ENCODE data around the gene PADI4.
"Not testable (repeated sequence)": the region's sequence is repeated elsewhere in the genome, so short reads cannot be mapped to it uniquely, and the experiment has no call there.

Gene PADI4

DNA sequence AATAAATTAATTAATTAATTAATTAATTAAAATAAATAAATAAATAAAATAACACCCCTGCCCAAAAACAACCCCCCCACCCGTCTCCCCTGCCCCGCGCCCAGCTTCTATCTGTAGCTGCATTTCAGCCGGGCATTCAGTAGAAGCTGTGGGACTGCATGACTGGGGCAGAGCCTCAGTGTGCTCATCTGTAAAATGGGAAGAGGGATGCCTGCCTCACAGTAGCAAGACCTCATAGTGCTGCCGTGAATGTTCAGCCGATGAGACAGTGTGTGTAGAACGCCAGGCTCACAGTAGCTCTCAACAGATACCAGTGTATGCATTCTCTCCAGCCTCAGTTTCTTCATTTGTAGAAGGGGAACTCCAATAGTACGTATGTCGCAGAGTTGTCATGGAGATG, 8.7 kb downstream of the PADI4 start:
- DNase-seq: no peak

DNA sequence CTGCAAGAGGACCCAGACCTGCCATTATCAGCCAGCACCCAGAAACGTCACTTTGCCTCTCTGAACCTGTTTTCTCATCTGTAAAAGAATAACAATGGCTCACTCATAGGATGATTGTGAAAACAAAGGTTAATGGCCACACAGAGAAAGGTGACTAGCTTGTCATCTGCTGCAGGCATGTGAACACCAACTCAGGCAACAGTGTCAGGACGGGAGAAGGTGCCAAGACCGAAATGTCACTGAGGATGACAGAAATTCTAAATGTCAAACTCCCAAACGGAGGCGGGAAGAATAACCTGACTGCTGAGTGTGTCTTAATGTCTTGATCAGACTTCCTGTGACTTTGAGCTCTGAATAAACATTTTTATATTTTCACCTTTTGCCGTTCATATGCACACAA, 10.3 kb downstream of the PADI4 start:
- DNase-seq: no peak

DNA sequence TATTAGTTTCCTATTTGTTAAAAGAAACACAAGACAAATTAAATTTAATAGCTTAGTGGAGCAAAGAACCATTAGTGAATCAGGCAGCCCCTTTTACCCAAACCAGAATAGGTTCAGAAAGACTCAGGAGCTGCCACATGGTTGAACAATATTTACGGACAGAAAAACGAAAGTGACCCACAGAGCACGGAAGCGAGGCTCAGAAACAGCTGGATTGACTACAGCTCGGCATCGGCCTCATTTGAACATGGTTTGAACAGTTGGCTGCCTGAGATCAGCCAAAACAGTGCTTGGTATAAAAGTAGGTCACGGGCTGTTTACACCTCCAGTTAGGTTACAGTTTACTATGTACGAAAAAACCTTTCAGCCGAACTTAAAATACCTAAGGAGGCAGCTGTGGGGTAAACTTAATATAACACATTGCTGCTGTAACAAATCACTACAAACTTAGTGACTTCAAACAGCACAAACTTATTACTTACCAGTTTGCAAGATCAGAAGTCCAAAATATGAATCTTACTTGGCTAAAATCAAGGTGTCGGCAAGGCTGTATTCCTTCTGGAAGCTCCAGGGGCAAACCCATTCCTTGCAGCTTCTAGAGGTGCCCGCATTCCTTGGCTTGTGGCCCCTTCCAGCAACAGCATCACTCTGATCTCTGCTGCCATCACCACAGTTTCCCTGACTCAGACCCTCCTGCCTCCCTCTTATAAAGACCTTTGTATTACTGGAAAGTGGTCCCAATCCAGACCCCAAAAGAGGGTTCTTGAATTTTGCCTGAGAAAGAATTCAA, 11.8 kb downstream of the PADI4 start:
- no peak for DNase-seq

DNA sequence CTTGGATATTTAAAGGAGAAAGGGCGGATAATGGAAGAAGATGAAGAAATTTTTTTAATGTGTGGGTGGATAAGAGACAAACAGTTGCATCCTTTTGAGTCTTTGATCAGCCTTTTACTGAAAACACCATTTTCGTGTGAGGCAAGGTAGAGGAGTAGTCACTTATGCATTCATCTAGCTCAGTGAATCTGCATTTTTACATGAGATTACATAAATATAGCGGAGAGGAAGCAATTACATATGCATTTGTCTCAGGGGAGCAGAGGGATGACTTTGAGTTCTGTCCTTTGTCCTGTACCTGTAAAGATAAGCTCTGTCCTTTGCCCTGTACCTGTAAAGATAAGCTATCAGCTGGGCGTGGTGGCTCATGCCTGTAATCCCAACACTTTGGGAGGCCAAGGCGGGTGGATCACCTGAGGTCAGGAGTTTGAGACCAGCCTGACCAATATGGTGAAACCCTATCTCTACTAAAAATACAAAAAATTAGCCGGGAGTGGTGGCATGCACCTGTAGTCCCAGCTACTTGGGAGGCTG, 13.9 kb downstream of the PADI4 start:
- DNase-seq: not testable (repeated sequence)

DNA sequence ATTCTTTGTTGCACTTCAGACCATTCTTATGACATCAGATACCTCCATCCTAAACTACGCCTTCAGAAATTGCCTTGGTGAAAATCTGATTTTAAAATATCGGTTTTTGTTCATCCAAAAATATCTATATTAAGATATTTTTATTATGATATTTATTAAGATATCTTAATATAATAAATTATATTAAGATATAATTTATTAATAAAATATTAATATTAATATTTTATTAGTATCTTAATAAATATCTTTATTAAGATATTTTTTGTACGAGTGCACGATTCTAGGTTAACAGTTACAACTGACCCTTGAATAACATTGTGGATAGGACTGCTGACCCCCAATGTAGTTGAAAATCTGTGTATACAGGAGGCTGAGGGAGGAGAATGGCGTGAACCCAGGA, 20.9 kb downstream of the PADI4 start:
- DNase-seq: no peak

DNA sequence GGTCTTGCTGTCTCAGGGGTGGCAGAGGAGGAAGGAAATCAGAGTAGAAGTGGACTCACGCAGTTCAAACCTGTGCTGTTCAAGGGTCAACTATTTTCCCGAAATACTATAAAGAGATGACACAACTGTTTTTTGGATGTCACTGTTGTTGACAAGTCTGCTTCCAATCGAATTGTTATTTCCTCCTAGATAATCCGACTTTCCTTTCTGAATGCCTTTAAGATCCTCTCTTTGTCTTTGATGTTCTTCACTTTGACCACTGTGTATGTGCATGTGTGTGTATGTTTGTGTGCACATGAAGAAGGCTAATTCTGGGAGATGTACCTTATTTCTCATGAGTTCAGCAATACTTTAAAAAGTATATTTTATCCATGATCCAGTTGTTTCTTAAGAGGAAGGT, 21.6 kb downstream of the PADI4 start:
- no peak for DNase-seq

DNA sequence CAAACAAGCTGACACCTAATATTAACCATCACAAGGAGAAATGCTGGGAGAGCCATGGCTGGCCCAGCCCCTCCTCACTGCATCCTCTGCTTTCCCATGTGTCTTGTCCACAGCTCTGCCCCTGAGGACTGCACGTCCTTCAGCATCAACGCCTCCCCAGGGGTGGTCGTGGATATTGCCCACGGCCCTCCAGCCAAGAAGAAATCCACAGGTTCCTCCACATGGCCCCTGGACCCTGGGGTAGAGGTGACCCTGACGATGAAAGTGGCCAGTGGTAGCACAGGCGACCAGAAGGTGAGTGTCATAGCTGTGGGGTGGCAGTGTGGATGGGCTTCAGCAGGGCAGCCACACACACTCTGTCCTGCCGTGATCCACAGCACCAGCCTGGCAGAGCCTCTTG, 22.9 kb downstream of the PADI4 start:
- DNase-seq: no peak

DNA sequence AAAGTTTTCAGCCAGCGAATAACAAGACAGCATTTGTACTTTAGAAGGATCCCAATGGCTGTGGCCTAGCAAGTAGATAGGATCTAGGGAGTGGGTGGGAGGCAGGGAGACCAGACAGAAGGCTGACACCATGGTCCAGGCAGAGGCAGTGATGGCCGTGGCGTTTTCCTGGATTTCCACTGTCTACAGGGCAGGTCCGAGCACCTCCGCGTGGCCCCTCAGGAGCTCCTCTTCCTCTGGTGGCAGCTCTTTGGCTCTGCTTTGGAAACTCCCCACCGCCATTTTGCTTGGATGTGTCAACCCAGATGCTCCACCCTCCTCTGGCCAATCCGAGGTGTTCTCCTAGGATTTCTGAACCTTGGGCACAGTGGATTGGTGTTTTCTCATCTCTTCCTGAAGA, 25.1 kb downstream of the PADI4 start:
- DNase-seq: no peak

DNA sequence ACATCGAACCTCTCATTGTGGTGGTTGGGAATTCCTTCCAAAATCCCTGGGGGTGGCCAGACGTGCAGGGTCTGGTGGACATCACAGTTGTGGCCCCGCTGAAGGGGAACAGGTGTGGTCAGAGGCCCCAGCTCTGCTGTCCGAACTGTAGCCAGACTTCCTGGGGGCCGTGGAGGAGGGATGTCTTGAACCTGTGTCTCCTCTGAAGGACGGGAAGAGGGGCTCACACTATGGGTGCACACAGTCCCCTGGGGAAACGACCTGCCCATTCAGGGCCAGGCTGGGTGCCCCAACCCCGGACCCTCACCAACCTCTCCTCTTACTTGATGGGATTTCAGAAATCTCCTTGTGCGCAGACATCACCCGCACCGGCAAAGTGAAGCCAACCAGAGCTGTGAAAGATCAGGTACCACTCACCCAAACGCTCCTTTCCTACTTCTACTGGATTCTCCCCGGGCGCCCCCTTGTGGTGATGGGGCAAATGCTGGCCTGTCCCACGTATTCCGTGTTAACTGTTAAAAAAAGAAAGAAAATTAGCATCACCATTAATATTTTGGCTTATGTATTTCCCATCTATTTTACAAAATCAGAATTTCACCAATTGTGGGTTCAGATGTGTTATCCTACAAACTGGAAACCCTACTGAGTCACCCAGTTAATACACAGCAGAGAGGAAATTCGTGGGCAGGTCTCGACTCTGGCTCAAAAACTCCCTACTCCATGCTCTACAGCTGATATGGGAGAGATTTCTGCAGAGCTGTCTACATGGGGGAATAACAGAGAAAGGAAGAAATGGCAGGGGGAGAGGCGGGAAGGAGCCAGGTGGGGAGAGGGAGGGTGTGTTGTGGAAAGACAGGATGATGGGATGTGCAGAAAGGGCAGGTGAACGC, 28.1 kb downstream of the PADI4 start:
- DNase-seq: peak; percentile 41

DNA sequence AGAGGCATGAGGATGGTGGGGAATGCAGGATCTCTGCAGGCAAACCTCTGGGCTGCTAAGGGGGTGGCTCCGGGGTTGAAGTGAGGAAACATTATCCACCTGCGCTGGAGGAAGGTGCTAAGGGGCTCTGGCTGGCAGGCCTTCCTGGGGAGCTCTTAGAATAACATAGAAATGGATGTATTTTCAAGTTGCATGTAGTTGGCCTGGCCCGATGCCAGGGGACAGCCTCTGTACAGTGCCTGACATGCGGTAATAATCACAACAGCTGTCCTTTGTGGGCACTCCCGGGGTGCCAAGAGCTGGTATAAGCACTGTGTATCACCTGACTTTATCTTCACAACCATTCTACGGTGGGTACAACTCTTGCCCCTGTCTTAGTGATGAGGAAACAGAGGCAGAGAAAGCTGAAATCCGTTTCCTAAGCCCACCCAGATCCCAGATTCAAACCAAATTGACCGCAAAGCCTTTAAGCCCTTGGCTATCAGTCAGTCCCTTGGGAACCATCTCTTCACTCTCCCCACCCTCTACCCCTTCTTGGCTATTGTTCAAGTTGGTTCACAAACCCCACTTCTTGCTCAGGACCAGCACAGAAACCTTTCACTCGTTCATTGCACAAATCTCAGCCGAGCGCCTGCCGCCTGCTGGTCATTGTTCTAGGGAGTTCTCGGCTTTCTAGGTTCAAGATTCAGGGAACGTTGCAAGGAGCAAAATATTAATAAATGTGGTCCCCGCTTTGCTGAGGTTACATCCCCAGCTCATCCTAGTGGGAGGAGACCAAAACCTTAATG, 30.9 kb downstream of the PADI4 start:
- no peak for DNase-seq

DNA sequence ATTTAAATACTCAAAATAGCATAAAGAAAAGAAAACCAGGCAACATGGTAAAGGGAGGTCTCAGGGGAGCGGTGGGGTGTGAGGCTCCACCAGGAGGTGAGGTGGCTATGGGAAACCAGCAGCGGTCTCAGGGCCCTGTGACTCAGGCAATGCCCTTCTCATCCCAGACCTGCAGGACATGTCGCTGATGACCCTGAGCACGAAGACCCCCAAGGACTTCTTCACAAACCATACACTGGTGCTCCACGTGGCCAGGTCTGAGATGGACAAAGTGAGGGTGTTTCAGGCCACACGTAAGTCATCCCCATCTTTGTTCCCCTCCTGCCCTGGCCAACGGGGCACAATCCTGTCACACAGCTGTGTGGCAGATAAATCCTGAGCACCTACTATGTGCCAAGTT, 31.5 kb downstream of the PADI4 start:
- DNase-seq: no peak

DNA sequence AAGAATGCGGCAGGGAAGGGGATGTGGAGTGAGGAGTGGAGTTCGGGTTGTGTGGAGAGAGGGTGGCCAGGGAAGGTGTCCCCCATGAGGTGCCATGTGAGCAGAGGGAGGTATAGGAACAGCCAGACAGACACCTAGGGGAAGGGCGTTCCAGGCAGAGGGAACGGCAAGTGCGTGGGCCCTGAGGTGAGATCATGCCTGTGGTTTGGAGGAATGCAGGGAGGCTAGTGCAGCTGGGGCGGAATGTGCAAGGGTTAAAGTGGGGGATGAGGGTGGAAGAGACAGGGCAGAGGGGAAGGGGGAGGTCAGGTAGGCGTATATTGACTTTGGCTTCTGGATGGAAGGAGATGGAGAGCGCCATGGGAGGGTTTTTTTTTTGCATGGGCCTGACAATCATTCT, 32.4 kb downstream of the PADI4 start:
- no peak for DNase-seq

DNA sequence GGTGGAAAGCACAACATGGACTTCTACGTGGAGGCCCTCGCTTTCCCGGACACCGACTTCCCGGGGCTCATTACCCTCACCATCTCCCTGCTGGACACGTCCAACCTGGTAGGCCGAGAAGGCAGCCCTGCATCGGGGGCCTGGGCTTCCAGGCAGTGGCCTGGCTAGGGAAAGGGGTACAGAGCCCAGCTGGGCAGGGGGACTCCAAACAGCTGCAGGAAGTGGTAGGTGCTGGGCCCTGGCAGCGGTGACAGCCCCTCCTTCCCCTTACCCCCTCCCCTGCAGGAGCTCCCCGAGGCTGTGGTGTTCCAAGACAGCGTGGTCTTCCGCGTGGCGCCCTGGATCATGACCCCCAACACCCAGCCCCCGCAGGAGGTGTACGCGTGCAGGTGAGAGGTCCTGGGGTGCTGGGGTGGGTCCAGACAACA, 34.0 kb downstream of the PADI4 start:
- DNase-seq: no peak

DNA sequence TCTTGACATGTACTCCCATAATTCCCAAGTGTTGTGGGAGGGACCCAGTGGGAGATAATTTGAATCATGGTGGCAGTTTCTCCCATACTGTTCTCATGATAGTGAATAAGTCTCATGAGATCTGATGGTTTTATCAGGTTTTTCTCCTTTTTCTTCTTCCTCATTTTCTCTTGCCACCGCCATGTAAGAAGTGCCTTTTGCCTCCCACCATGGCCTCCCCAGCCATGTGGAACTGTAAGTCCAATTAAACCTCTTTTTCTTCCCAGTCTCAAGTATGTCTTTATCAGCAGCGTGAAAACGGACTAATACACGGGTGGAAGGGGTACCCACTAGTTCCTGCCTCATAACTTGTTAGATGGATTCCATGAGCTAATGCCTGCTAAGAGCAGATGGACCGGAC, 37.5 kb downstream of the PADI4 start:
- not testable (repeated sequence) for DNase-seq

DNA sequence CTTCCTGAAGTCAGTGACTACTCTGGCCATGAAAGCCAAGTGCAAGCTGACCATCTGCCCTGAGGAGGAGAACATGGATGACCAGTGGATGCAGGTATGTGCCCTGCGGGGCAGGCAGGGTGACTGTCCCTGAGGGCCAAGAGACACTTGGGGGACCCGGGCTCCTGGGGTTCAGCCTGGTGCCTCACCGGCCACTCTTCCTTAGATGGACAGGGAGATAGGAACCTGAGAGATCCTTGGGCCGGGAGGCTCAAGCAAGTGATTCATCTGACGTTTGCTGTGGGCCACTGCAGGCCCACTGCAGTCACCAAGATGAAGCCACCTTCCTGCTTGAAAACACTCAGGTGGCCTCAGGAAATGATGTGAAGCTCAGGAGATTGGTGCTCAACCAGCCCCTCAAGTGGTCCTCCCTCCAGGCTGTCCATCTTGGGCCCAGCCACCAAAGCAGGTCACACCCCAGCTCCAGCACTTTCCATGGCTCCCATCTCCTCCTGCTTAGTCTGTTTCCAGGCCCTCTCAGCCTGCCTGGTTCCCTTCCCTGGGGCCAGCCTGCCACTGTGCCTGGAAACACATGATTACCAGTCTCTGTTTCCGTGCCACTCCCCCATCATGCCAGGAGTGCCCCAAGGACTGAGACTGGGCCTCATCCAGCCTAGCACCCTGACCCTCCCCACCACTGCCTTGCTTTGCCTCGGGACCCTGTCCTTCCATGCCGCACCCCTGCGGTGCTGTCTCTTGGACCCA, 38.2 kb downstream of the PADI4 start:
- no peak for DNase-seq

DNA sequence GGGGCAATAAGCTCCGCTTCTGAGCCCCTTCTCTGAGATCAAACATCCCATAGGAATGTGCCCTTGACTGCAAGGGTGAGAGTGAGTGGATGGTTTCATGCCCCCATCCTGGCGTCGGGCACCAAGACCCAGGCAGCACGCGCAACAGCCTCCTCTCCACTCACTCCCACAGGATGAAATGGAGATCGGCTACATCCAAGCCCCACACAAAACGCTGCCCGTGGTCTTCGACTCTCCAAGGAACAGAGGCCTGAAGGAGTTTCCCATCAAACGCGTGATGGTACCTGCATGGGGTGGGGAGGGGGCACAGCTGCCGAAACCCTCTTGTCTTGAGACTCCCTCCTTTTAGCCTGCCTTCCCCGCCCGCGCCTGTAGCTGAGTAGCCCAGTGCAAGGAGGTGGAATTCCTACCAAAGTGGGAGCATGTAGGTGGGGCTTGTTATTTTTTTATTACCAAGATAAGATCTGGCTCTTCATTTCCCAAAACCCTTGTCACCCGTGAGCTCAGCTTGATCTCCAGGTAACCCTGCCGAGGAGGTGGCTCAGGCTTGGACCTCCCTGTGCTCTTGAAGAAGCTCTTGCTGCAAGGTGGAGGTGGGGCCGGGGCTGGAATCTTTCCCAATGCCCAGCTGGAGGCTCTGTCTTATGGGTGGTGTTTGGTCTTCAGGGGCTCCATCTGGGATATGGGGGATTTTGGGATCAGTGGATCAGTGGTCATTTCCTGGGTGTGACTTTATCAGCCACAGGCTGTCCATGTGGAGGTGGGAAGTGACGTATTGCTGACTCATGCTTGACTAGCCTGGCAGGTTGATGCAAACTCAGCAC, 40.0 kb downstream of the PADI4 start:
- no peak for DNase-seq

DNA sequence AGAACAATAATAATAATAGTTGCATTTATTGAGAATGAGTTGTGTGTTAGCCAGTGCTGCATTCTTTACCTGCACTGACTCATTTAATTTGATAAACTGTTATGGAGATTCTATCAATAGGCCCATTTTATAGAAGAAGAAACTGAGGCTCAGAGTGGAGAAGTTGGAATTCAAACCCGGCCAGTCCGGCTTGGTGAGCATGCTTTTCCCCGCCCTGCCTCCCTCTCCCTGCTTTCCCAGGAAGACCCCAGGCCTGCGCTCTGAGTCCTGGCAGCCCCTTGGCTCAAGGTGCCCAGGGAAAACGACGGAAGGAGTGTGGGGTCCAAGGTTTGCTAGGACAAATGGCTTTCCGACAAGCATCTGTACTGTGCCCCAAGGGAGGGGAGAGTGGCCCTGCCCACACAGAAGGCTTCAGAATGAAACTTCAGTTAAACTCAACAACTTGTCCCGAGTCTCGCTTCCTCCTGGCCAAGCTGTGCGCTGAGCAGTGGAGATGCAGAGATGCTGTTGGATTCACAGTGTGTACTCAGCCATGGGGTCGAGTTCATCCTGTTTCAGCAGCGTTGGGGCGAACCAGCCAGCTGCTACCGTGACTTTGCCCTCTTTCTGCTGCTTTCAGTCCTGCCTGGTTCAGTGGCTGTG, 40.7 kb downstream of the PADI4 start:
- DNase-seq: no peak

DNA sequence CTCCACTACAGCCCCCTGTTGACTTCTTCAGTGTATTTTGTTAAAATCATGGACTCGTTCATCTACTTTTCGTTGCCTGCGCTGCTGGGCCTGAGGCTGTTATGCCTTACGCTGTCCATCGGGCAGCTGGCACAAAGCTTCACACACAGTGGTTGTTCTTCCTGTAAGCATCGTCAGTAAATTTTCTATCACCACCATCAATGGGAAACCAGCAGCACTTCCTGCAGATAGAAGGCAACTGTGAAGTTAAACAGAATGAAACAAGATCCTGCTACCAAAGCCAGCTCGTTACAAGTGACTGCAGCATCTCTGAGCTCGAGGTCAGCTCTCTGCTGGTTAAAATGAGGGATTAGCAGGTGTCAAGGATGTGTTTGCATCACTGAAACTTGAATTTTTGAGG, 42.1 kb downstream of the PADI4 start:
- no peak for DNase-seq

DNA sequence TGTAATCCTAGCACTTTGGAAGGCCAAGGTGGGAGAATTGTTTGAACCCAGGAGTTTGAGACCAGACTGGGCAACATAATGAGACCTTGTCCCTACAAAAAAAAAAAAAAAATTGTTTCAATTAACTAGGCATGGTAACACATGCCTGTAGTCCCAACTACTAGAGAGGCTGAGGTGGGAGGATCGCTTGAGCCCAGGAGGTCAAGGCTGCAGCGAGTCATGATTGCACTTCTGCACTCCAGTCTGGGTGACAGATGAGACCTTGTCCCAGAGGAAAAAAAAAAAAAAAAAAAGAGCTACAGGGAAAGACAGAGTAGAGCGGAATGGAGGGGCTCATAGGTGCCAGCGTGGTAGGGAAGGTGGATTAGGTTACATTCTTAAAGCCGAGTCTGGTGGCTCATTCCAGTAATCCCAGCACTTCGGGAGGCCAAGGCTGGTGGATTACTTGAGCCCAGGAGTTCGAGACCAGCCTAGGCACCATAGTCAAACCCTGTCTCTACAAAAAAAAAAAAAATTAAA, 43.0 kb downstream of the PADI4 start:
- no peak for DNase-seq

DNA sequence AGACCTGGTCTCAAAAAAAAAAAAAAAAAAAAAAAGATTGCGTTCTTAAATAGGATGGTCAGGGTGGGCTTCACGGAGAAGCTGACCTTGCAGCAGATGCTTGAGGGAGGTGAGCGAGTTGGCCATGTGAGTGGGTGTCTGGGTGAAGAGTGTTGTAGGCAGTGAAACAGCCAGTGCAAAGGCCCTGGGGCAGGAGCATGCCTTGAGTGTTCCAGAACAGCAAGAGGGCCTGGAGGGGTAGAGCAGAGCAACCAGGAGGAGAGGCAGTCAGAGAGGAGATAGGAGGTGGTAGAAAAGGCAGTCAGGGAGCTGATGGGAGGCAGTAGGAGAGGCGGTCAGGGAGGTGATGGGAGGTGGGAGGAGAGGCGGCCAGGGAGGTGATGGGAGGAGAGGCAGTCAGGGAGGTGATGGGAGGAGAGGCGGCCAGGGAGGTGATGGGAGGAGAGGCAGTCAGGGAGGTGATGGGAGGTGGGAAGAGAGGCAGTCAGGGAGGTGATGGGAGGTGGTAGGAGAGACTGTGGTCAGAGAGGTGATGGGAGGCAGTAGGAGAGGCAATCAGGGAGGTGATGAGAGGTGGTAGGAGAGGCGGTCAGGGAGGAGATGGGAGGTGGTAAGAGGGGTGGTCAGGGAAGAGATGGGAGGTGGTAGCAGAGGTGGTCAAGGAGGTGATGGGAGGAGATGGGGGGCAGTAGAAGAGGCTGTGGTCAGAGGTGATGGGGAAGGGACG, 43.8 kb downstream of the PADI4 start:
- DNase-seq: no peak

Data from CD4-positive, alpha-beta T cell treated with Interleukin-4 for 4 hours (primary cell).